Lower lobe of right lung (tissue), 2 donors: ENCODE data around the gene DLX3. TPM values are rescaled to one million over a fixed set of nuclear protein-coding genes. Genes with fewer than 3 reads are reported as not detected.

ENCODE experiments used
- ATAC-seq, 2 donors: fragments of 200-7000 bp; cut with Tn5 transposase; one replicate each; pipeline ENCODE4 v1.9.1; 2020 to 2022; ENCODE audit warnings: mild to moderate bottlenecking in 2 of 2, moderate library complexity in 2 of 2
- DNase-seq: peaks from one replicate; pipeline ENCODE4 v3.0.0-alpha.2; 2020
- H3K27ac ChIP-seq: fragments of 200-600 bp; one replicate; pipeline ENCODE4 v1.8.0; 2022
- H3K27me3 ChIP-seq: fragments of 200-600 bp; one replicate; pipeline ENCODE4 v1.8.0; 2022; ENCODE audit warnings: low read depth
- H3K36me3 ChIP-seq: fragments of 200-600 bp; one replicate; pipeline ENCODE4 v1.8.0; 2022; ENCODE audit warnings: mild to moderate bottlenecking
- H3K4me1 ChIP-seq: fragments of 200-600 bp; one replicate; pipeline ENCODE4 v1.8.0; 2022
- H3K4me3 ChIP-seq: fragments of 200-600 bp; one replicate; pipeline ENCODE4 v1.8.0; 2022; ENCODE audit warnings: mild to moderate bottlenecking
- H3K9me3 ChIP-seq: fragments of 200-600 bp; one replicate; pipeline ENCODE4 v1.8.0; 2022
- CTCF ChIP-seq: fragments of 200-600 bp; IDR thresholded peaks from one replicate; pipeline ENCODE4 v1.8.0; 2022; ENCODE audit warnings: antibody characterized with exemption, mild to moderate bottlenecking
- intact Hi-C: fragments of 100-400 bp; cut with DNase I; formaldehyde crosslinking; loops from one replicate; pipeline ENCODE4 v1.11.0; 2022
- total RNA-seq: library from RNA; stranded (reverse); fragmentation: NEBNext Ultra II Directional; extraction: Animal tissue kit (Norgen Biotek cat#: 25700); gene quantifications from one replicate; pipeline ENCODE4 v1.2.1, GENCODE V29; 2021
- donor health status: DM: no; HTN: yes; CAD: no; lungs with severe emphysema.

DLX3 gene
- total RNA-seq, 1 donor from 2014 or later = 0.38 TPM

GRCh38 chr17:50014471-50015088, 19.6 kb upstream of the DLX3 start:
- DNase-seq = no peak

GRCh38 chr17:50013079-50013478, 18.1 kb upstream of the DLX3 start:
- no peaks in the 10 kb centered on the region for H3K4me1 ChIP-seq
- intact Hi-C loops = no loop called here
- no peak overlapping the region for H3K4me3 ChIP-seq
- ATAC-seq = no peak
- TF ChIP-seq CTCF = no peak
- peaks cover 7% of the 10 kb centered on the region for H3K9me3 ChIP-seq
- H3K27me3 ChIP-seq = no peaks in the 10 kb centered on the region
- H3K36me3 ChIP-seq = no peaks in the 10 kb centered on the region
- no peak overlapping the region for H3K27ac ChIP-seq
- DNase-seq = no peak

More at GRCh38 chr17:50014471-50015088, 19.6 kb upstream of the DLX3 start:
- no peaks in the 10 kb centered on the region for H3K36me3 ChIP-seq
- no peaks in the 10 kb centered on the region for H3K27me3 ChIP-seq
- H3K9me3 ChIP-seq = peaks cover 7% of the 10 kb centered on the region
- no peaks in the 10 kb centered on the region for H3K4me1 ChIP-seq
- H3K27ac ChIP-seq = no peak overlapping the region
- intact Hi-C loops = no loop called here
- no peak for ATAC-seq
- H3K4me3 ChIP-seq = no peak overlapping the region
- TF ChIP-seq CTCF = no peak

GRCh38 chr17:50009282-50009681, 14.3 kb upstream of the DLX3 start:
- ATAC-seq (no peak), DNase-seq (no peak)
- no peaks in the 10 kb centered on the region for H3K36me3 ChIP-seq
- intact Hi-C loops = no loop called here
- H3K27ac ChIP-seq = no peak overlapping the region
- no peaks in the 10 kb centered on the region for H3K4me1 ChIP-seq
- no peak overlapping the region for H3K4me3 ChIP-seq
- peaks cover 7% of the 10 kb centered on the region for H3K9me3 ChIP-seq
- no peak for TF ChIP-seq CTCF
- no peaks in the 10 kb centered on the region for H3K27me3 ChIP-seq

- Histone ChIP-seq H3K27ac (no peak overlapping the region), H3K4me1 (no peaks in the 10 kb centered on the region), H3K4me3 (no peak overlapping the region), H3K27me3 (peaks cover 28% of the 10 kb centered on the region), H3K9me3 (no peaks in the 10 kb centered on the region), H3K36me3 (no peaks in the 10 kb centered on the region)
- ATAC-seq (no peak), DNase-seq (no peak)
- intact Hi-C loops = no loop called here
- TF ChIP-seq CTCF = no peak
Measured at GRCh38 chr17:50003911-50004310, 8.9 kb upstream of the DLX3 start.

- DNase-seq = no peak
Measured at GRCh38 chr17:49998836-49999511, 4.0 kb upstream of the DLX3 start.

More at GRCh38 chr17:49998836-49999511, 4.0 kb upstream of the DLX3 start:
- no peak for ATAC-seq
- no peak for TF ChIP-seq CTCF
- no peaks in the 10 kb centered on the region for H3K36me3 ChIP-seq
- H3K27me3 ChIP-seq = peaks cover 73% of the 10 kb centered on the region
- no peak overlapping the region for H3K4me3 ChIP-seq
- peaks cover 36% of the 10 kb centered on the region for H3K4me1 ChIP-seq
- no peaks in the 10 kb centered on the region for H3K9me3 ChIP-seq
- intact Hi-C loops = loop anchor here (5.0 kb wide), 1 partner anchor 137 kb away; no protein-coding TSS in a partner anchor
- H3K27ac ChIP-seq = no peak overlapping the region
